WTC11 (cell line): ENCODE measurements around the gene ANKRD36.
"Not testable (repeated sequence)": the region's sequence is repeated elsewhere in the genome, so short reads cannot be mapped to it uniquely, and the experiment has no call there.

Experiments
- ATF3 ChIP-seq: sonication (generic); formaldehyde crosslinking; conservative IDR thresholded peaks from 2 replicates; pipeline ENCODE4 v1.8.1; 2022; ENCODE audit warnings: mild to moderate bottlenecking, missing genetic modification reagents
- CREM ChIP-seq: sonication (generic); formaldehyde crosslinking; IDR thresholded peaks from 2 replicates; pipeline ENCODE4 v1.8.1; 2022; ENCODE audit warnings: mild to moderate bottlenecking, missing genetic modification reagents, moderate library complexity
- CTCF ChIP-seq: fragments of 200-600 bp; IDR thresholded peaks from 2 replicates; pipeline ENCODE4 v1.8.0; 2022; ENCODE audit warnings: antibody characterized with exemption
- ETV6 ChIP-seq: sonication (generic); formaldehyde crosslinking; IDR thresholded peaks from 2 replicates; pipeline ENCODE4 v1.8.1; 2022; ENCODE audit warnings: mild to moderate bottlenecking, missing genetic modification reagents
- FOXP1 ChIP-seq: sonication (generic); formaldehyde crosslinking; IDR thresholded peaks from 2 replicates; pipeline ENCODE4 v1.8.0; 2022; ENCODE audit warnings: missing genetic modification reagents, mild to moderate bottlenecking, moderate library complexity, borderline replicate concordance
- MAX ChIP-seq: sonication (generic); formaldehyde crosslinking; IDR thresholded peaks from 2 replicates; pipeline ENCODE4 v1.8.0; 2022; ENCODE audit warnings: mild to moderate bottlenecking, missing genetic modification reagents
- NFYB ChIP-seq: sonication (generic); formaldehyde crosslinking; conservative IDR thresholded peaks from 2 replicates; pipeline ENCODE4 v1.8.0; 2022; ENCODE audit warnings: low read depth, missing genetic modification reagents
- NR2C2 ChIP-seq: sonication (generic); formaldehyde crosslinking; IDR thresholded peaks from 2 replicates; pipeline ENCODE4 v1.8.0; 2022; ENCODE audit warnings: mild to moderate bottlenecking, missing genetic modification reagents
- RELA ChIP-seq: sonication (generic); formaldehyde crosslinking; IDR thresholded peaks from 2 replicates; pipeline ENCODE4 v1.8.1; 2022; ENCODE audit warnings: missing genetic modification reagents, mild to moderate bottlenecking, borderline replicate concordance
- USF2 ChIP-seq: sonication (generic); formaldehyde crosslinking; IDR thresholded peaks from 2 replicates; pipeline ENCODE4 v1.8.1; 2023; ENCODE audit warnings: mild to moderate bottlenecking, missing genetic modification reagents, moderate library complexity
- ZNF512 ChIP-seq: sonication (generic); formaldehyde crosslinking; IDR thresholded peaks from 2 replicates; pipeline ENCODE4 v1.8.1; 2022; ENCODE audit warnings: missing genetic modification reagents, borderline replicate concordance

GRCh38 chr2:97202643-97203250 lies 89.8 kb downstream of the ANKRD36 start:
- not testable (repeated sequence) for TF ChIP-seq CTCF; ZNF512 (CRISPR knock-in tag); CREM; NR2C2 (CRISPR knock-in tag); USF2 (CRISPR knock-in tag); RELA (CRISPR knock-in tag); ATF3; NFYB; FOXP1 (CRISPR knock-in tag); ETV6 (CRISPR knock-in tag); MAX (CRISPR knock-in tag)
